HG03045 (cell line): ENCODE data around the gene DEXI.
"Not testable (repeated sequence)": the region's sequence is repeated elsewhere in the genome, so short reads cannot be mapped to it uniquely, and the experiment has no call there.

Source experiments
- ATAC-seq: cut with Tn5 transposase; IDR thresholded peaks from one replicate; pipeline ENCODE4 v1.9.1; 2021; ENCODE audit warnings: mild to moderate bottlenecking, moderate library complexity; ENCODE audit not compliant: unreplicated experiment

DEXI gene

GRCh38 chr16:10970065-10970464, 27.8 kb upstream of the DEXI start:
- no peak for ATAC-seq

GRCh38 chr16:10969615-10970014, 27.3 kb upstream of the DEXI start:
- no peak for ATAC-seq

- ATAC-seq = no peak
Observed at GRCh38 chr16:10968498-10968897, 26.2 kb upstream of the DEXI start.

- ATAC-seq = no peak
Observed at GRCh38 chr16:10967986-10968385, 25.7 kb upstream of the DEXI start.

GRCh38 chr16:10966559-10966958, 24.3 kb upstream of the DEXI start:
- not testable (repeated sequence) for ATAC-seq

GRCh38 chr16:10966129-10966528, 23.9 kb upstream of the DEXI start:
- no peak for ATAC-seq

GRCh38 chr16:10965440-10966061, 23.3 kb upstream of the DEXI start:
- ATAC-seq = peak; percentile 48

- ATAC-seq = no peak
Observed at GRCh38 chr16:10964891-10965326, 22.6 kb upstream of the DEXI start.

GRCh38 chr16:10964039-10964890, 22.0 kb upstream of the DEXI start:
- peak; percentile 55 for ATAC-seq

- ATAC-seq = no peak
Observed at GRCh38 chr16:10961231-10961630, 19.0 kb upstream of the DEXI start.

GRCh38 chr16:10959161-10959560, 16.9 kb upstream of the DEXI start:
- no peak for ATAC-seq

- ATAC-seq = no peak
Observed at GRCh38 chr16:10957771-10958482, 15.7 kb upstream of the DEXI start.

- ATAC-seq = no peak
Observed at GRCh38 chr16:10954903-10955302, 12.6 kb upstream of the DEXI start.

GRCh38 chr16:10951026-10951425, 8.8 kb upstream of the DEXI start:
- no peak for ATAC-seq

- ATAC-seq = no peak
Observed at GRCh38 chr16:10950393-10950792, 8.1 kb upstream of the DEXI start.

GRCh38 chr16:10949424-10949970, 7.2 kb upstream of the DEXI start:
- ATAC-seq = no peak

- no peak for ATAC-seq
Observed at GRCh38 chr16:10947211-10947787, 5.0 kb upstream of the DEXI start.

- no peak for ATAC-seq
Observed at GRCh38 chr16:10946308-10946707, 4.0 kb upstream of the DEXI start.

GRCh38 chr16:10945065-10945787, 3.0 kb upstream of the DEXI start:
- no peak for ATAC-seq
